Fibroblast of lung (primary cell): ENCODE results near the gene PHLDA1. TPM values are rescaled to one million over a fixed set of nuclear protein-coding genes. Genes with fewer than 3 reads are reported as not detected.
A peak's percentile ranks its signal among the peaks of the same experiment; 100 is the strongest.

Experiments
- DNase-seq, 2 donors: peaks; one replicate each; pipeline versions ENCODE4 v3.0.0 to v3.0.0-alpha.2; 2010; ENCODE audit warnings: low read depth in 2 of 2
- H2AFZ ChIP-seq: 2 replicates; pipeline ENCODE4 v1.5.1; 2012; ENCODE audit warnings: low read length, control low read depth, inconsistent platforms
- H3K27ac ChIP-seq: 2 replicates; pipeline ENCODE4 v1.5.1; 2011; ENCODE audit warnings: low read length, control low read depth; ENCODE audit not compliant: insufficient read depth
- H3K27me3 ChIP-seq: 2 replicates; pipeline ENCODE4 v1.5.1; 2011; ENCODE audit warnings: mild to moderate bottlenecking, low read length; ENCODE audit not compliant: control insufficient read depth, insufficient read depth
- H3K36me3 ChIP-seq: 2 replicates; pipeline ENCODE4 v1.5.1; 2011; ENCODE audit warnings: low read length; ENCODE audit not compliant: control insufficient read depth, insufficient read depth
- H3K4me1 ChIP-seq: 2 replicates; pipeline ENCODE4 v1.5.1; 2011; ENCODE audit warnings: low read length; ENCODE audit not compliant: control insufficient read depth, insufficient read depth; ENCODE audit errors: extremely low read depth
- H3K4me2 ChIP-seq: 2 replicates; pipeline ENCODE4 v1.5.1; 2011; ENCODE audit warnings: low read length, control low read depth; ENCODE audit not compliant: insufficient read depth; ENCODE audit errors: extremely low read depth
- H3K4me3 ChIP-seq, 4 experiments: fragments of 200-600 bp in 1 of 4; sonication (generic) in 1 of 4; replicated peaks in 1 of 4; 2 replicates each; pipeline ENCODE4 v1.5.1; 2011 to 2016; ENCODE audit warnings: low read length in 4 of 4, low read depth in 3 of 4, mild to moderate bottlenecking in 3 of 4, control low read depth in 2 of 4, inconsistent platforms in 1 of 4, mixed read lengths in 1 of 4; ENCODE audit not compliant: insufficient read depth in 1 of 4; ENCODE audit errors: control extremely low read depth in 1 of 4
- H3K79me2 ChIP-seq: 2 replicates; pipeline ENCODE4 v1.5.1; 2012; ENCODE audit warnings: mild to moderate bottlenecking, low read length, inconsistent platforms; ENCODE audit not compliant: control insufficient read depth, insufficient read depth
- H3K9ac ChIP-seq: 2 replicates; pipeline ENCODE4 v1.5.1; 2011; ENCODE audit warnings: mild to moderate bottlenecking, low read length, control low read depth; ENCODE audit not compliant: insufficient read depth
- H3K9me3 ChIP-seq: 2 replicates; pipeline ENCODE4 v1.5.1; 2012; ENCODE audit warnings: low read depth, low read length; ENCODE audit not compliant: control insufficient read depth, insufficient read depth
- H4K20me1 ChIP-seq: 2 replicates; pipeline ENCODE4 v1.5.1; 2011; ENCODE audit warnings: low read length; ENCODE audit not compliant: control insufficient read depth, insufficient read depth; ENCODE audit errors: extremely low read depth
- CTCF ChIP-seq, 2 donors: IDR thresholded peaks in 1 of 2; conservative IDR thresholded peaks in 1 of 2; 1 replicate in 1 of 2; 2 replicates in 1 of 2; pipeline ENCODE4 v1.5.1; 2011 to 2012; ENCODE audit warnings: low read length in 2 of 2, control low read depth in 1 of 2, inconsistent platforms in 1 of 2, low read depth in 1 of 2, mild to moderate bottlenecking in 1 of 2
- EZH2 ChIP-seq: IDR thresholded peaks from 2 replicates; pipeline ENCODE4 v1.5.1; 2012; ENCODE audit warnings: low read length, control low read depth, mild to moderate bottlenecking; ENCODE audit errors: missing control alignments
- polyA plus RNA-seq, 2 donors: library from polyadenylated mRNA; depleted of rRNA in 1 of 2; stranded (reverse) in 1 of 2; unstranded in 1 of 2; fragments of >200 nt; gene quantifications; 2 replicates each; pipeline ENCODE4 v1.2.1, GENCODE V29; 2011 to 2012; ENCODE audit warnings: missing spikeins in 1 of 2
- total RNA-seq: library from RNA; depleted of rRNA; stranded (reverse); fragments of >200 nt; gene quantifications from 2 replicates; pipeline ENCODE4 v1.2.1, GENCODE V29; 2014

Gene PHLDA1
- total and polyA plus RNA-seq, 2 donors (not counting 1 experiment from before 2014, with no cell fraction given): 48.1 to 252 TPM

GRCh38 chr12:76024102-76024781 is 7.3 kb downstream of the PHLDA1 start:
- H3K4me1 ChIP-seq: peaks cover 14% of the 10 kb centered on the region
- H3K27ac ChIP-seq: peak overlapping the region; percentile 26

GRCh38 chr12:76023069-76023690 is 8.4 kb downstream of the PHLDA1 start:
- no peaks in the 10 kb centered on the region for H3K27me3 ChIP-seq
- no peak overlapping the region for H2AFZ ChIP-seq
- H3K27ac ChIP-seq: no peak overlapping the region
- no peak overlapping the region for H3K4me2 ChIP-seq
- DNase-seq: peak in 1 of 2 donors; percentile 50
- no peak for TF ChIP-seq EZH2
- TF ChIP-seq CTCF (conservative IDR thresholded peaks at IDR 0.05 in 1 of 2, IDR thresholded peaks at IDR 0.05 in 1 of 2; ENCODE audit: low read depth in 1 of 2, low read length in 2 of 2): no peak
- H3K79me2 ChIP-seq: peaks cover 16% of the 10 kb centered on the region
- H3K36me3 ChIP-seq: no peaks in the 10 kb centered on the region
- no peaks in the 10 kb centered on the region for H4K20me1 ChIP-seq
- no peak overlapping the region for H3K4me3 ChIP-seq
- peaks cover 14% of the 10 kb centered on the region for H3K4me1 ChIP-seq
- no peak overlapping the region for H3K9ac ChIP-seq
- H3K9me3 ChIP-seq: no peaks in the 10 kb centered on the region

More at GRCh38 chr12:76024102-76024781, 7.3 kb downstream of the PHLDA1 start:
- Histone ChIP-seq H3K9ac (no peak overlapping the region), H3K36me3 (peaks cover 7% of the 10 kb centered on the region), H3K4me2 (no peak overlapping the region), H3K9me3 (no peaks in the 10 kb centered on the region), H4K20me1 (no peaks in the 10 kb centered on the region), H3K79me2 (peaks cover 26% of the 10 kb centered on the region), H3K27me3 (no peaks in the 10 kb centered on the region), H2AFZ (no peak overlapping the region), H3K4me3 (no peak overlapping the region)
- TF ChIP-seq CTCF (conservative IDR thresholded peaks at IDR 0.05 in 1 of 2, IDR thresholded peaks at IDR 0.05 in 1 of 2; ENCODE audit: low read depth in 1 of 2, low read length in 2 of 2): no peak
- TF ChIP-seq EZH2: no peak
- peak in 1 of 2 donors; percentile 15 for DNase-seq

GRCh38 chr12:76022506-76022905 is 9.1 kb downstream of the PHLDA1 start:
- Histone ChIP-seq H2AFZ (no peak overlapping the region), H3K79me2 (peaks cover 9% of the 10 kb centered on the region), H3K36me3 (no peaks in the 10 kb centered on the region), H3K4me3 (no peak overlapping the region), H3K27me3 (no peaks in the 10 kb centered on the region), H3K9ac (no peak overlapping the region), H3K27ac (no peak overlapping the region), H3K4me1 (peaks cover 14% of the 10 kb centered on the region), H3K9me3 (no peaks in the 10 kb centered on the region), H4K20me1 (no peaks in the 10 kb centered on the region), H3K4me2 (no peak overlapping the region)
- TF ChIP-seq CTCF (conservative IDR thresholded peaks at IDR 0.05 in 1 of 2, IDR thresholded peaks at IDR 0.05 in 1 of 2; ENCODE audit: low read depth in 1 of 2, low read length in 2 of 2) (no peak), EZH2 (no peak)
- DNase-seq: no peak
